Measurements from ENCODE around the gene KRTAP5-1.

The KRTAP5-1 gene

GRCh38 chr11:1542267-1542666, 42.8 kb downstream of the KRTAP5-1 start:
- DNase-seq (ENCODE audit: low spot score) = no peak

- no peak for DNase-seq (ENCODE audit: low spot score)
Observed at GRCh38 chr11:1541474-1542204, 43.4 kb downstream of the KRTAP5-1 start.

- DNase-seq (ENCODE audit: low spot score) = no peak
Observed at GRCh38 chr11:1540074-1540473, 45.0 kb downstream of the KRTAP5-1 start.

GRCh38 chr11:1538153-1538552, 46.9 kb downstream of the KRTAP5-1 start:
- DNase-seq (ENCODE audit: low spot score) = no peak

GRCh38 chr11:1536065-1536843, 48.8 kb downstream of the KRTAP5-1 start:
- DNase-seq (ENCODE audit: low spot score) = no peak

GRCh38 chr11:1534682-1535081, 50.4 kb downstream of the KRTAP5-1 start:
- no peak for DNase-seq (ENCODE audit: low spot score)

Data from hepatic stellate cell (primary cell).